SK-N-SH treated with all-trans-retinoic acid at 6 μM for 48 hours (cell line): ENCODE results near the gene GLRA1.

Source experiments
- BACH2 ChIP-seq: fragments of 250-450 bp; sonication (Bioruptor Pico); IDR thresholded peaks from 2 replicates; pipeline ENCODE4 v1.9.0; 2021; ENCODE audit warnings: mild to moderate bottlenecking, borderline replicate concordance
- CREB5 ChIP-seq: fragments of 250-450 bp; sonication (Bioruptor Pico); IDR thresholded peaks from 2 replicates; pipeline ENCODE4 v1.5.1; 2020; ENCODE audit warnings: low read depth, mild to moderate bottlenecking, moderate library complexity
- CSDC2 ChIP-seq: fragments of 250-450 bp; sonication (Bioruptor Pico); IDR thresholded peaks from 2 replicates; pipeline ENCODE4 v1.5.0; 2020; ENCODE audit warnings: mild to moderate bottlenecking, moderate library complexity
- OSR1 ChIP-seq: fragments of 250-450 bp; sonication (Bioruptor Pico); IDR thresholded peaks from 2 replicates; pipeline ENCODE4 v1.8.0; 2022; ENCODE audit warnings: moderate library complexity, mild to moderate bottlenecking, inconsistent platforms
- ZFP30 ChIP-seq: fragments of 450-650 bp; formaldehyde crosslinking; IDR thresholded peaks from 2 replicates; pipeline ENCODE4 v1.5.0; 2022; ENCODE audit warnings: mild to moderate bottlenecking, moderate library complexity
- TF ChIP-seq, protein P1 (sequence below): fragments of 250-450 bp; sonication (Bioruptor Pico); IDR thresholded peaks from 2 replicates; pipeline ENCODE4 v1.8.0; 2020; ENCODE audit warnings: mild to moderate bottlenecking, moderate library complexity, borderline replicate concordance

DNA sequence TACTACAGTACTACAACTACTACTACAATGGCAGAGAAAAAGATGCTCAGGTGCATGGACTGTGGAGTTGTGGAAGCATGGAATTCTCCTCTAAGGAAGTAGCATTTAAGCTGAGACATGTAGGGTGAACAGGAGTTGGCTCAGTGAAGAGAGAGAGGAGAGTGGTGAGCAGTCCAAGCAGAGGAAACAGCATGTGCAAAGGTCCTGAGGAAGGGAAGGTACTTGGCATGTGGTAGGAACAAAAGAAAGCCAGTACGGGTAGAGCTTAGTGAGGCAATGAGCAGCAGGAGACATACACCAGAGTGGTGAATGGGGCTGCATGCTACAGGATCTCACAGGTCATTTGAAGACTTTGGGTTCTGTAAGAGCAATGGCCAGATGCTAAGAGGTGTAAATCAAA lies 41.4 kb upstream of the GLRA1 start:
- TF ChIP-seq BACH2 (CRISPR knock-in tag): no peak
- no peak for TF ChIP-seq OSR1 (CRISPR knock-in tag)
- TF ChIP-seq CREB5 (CRISPR knock-in tag): no peak
- no peak for TF ChIP-seq ZFP30 (CRISPR knock-in tag)
- TF ChIP-seq CSDC2 (CRISPR knock-in tag): no peak
- TF ChIP-seq, protein P1, sequence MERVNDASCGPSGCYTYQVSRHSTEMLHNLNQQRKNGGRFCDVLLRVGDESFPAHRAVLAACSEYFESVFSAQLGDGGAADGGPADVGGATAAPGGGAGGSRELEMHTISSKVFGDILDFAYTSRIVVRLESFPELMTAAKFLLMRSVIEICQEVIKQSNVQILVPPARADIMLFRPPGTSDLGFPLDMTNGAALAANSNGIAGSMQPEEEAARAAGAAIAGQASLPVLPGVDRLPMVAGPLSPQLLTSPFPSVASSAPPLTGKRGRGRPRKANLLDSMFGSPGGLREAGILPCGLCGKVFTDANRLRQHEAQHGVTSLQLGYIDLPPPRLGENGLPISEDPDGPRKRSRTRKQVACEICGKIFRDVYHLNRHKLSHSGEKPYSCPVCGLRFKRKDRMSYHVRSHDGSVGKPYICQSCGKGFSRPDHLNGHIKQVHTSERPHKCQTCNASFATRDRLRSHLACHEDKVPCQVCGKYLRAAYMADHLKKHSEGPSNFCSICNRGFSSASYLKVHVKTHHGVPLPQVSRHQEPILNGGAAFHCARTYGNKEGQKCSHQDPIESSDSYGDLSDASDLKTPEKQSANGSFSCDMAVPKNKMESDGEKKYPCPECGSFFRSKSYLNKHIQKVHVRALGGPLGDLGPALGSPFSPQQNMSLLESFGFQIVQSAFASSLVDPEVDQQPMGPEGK: no peak
